ENCODE results near the gene SETX.
A peak's percentile ranks its signal among the peaks of the same experiment; 100 is the strongest.

SETX gene

GRCh38 chr9:132244582-132245455, 110.0 kb downstream of the SETX start:
- TF ChIP-seq, protein P1, sequence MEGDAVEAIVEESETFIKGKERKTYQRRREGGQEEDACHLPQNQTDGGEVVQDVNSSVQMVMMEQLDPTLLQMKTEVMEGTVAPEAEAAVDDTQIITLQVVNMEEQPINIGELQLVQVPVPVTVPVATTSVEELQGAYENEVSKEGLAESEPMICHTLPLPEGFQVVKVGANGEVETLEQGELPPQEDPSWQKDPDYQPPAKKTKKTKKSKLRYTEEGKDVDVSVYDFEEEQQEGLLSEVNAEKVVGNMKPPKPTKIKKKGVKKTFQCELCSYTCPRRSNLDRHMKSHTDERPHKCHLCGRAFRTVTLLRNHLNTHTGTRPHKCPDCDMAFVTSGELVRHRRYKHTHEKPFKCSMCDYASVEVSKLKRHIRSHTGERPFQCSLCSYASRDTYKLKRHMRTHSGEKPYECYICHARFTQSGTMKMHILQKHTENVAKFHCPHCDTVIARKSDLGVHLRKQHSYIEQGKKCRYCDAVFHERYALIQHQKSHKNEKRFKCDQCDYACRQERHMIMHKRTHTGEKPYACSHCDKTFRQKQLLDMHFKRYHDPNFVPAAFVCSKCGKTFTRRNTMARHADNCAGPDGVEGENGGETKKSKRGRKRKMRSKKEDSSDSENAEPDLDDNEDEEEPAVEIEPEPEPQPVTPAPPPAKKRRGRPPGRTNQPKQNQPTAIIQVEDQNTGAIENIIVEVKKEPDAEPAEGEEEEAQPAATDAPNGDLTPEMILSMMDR (conservative IDR thresholded peaks at IDR 0.05; ENCODE audit: low read length) = no peak

DNA sequence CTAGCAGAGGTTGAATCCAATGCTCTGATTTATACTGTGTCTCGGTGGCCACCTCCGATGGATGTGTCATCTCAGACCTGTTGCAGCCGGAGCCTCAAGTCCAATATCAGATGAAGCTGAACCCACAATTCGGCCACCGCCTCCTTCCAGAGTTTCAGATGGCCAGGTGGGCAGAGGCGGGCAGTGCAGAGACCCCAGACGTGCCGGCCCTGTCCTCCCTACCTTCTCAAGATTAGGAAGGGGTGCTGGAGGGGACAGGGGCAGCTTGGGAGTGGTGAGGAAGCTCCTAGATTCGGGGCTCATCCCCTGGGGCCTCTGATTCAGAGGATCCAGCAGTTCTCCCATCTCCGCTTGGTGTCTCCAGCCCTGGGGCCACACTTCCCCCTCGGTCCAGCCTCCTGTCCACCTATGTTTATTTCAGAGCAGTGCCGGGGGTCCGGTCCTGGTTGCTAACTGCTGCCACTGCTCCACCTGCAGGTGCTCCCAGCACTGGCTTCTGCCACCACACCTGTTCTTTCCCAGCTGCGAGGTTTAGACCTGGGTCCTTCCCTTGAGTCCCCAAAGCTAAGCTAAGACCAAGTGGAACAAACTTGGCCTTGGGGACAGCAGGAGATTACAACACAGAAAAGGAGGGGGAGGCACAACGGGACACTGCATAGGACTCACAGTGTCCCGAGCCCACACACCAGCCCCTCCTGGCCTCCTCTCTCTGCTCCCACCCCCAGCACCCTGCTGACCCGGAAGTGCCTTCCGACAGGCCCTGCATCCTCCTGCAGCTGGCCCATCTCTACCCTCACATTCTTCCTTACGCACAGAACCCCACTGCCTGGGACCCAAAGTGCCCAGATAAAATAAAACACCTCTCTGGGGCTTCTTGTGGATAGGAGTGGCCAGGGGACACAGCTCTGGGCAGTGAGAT, 111.4 kb downstream of the SETX start:
- DNase-seq (ENCODE audit: low read depth) = no peak
- no peak overlapping the region for H3K4me3 ChIP-seq (ENCODE audit: low read length)
- TF ChIP-seq, protein P1 (conservative IDR thresholded peaks at IDR 0.05; ENCODE audit: low read length) = no peak

More at GRCh38 chr9:132244582-132245455, 110.0 kb downstream of the SETX start:
- DNase-seq (ENCODE audit: low read depth) = peak; percentile 31
- H3K4me3 ChIP-seq (ENCODE audit: low read length) = no peak overlapping the region

DNA sequence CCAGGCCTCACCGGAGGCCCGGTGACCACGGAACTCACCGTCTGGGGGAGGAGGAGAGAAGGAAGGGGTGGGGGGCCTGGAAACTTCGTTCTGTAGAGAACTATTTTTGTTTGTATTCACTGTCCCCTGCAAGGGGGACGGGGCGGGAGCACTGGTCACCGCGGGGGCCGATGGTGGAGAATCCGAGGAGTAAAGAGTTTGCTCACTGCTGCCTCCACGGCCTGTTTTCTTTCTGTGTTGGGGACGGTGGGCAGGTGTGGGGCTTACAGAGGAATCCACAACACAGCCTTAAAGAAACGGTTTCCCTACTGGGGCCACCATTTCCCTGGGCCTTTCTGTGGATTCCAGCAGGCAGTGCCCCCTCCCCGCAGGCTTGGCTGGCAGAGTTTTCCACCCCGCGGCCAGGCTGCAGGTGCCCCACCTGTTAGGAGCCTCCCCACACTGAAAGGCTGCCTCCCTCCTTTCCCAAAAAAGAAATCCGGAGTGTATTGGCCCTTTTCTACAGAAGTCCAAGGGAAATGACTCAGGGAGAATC, 112.1 kb downstream of the SETX start:
- H3K4me3 ChIP-seq (ENCODE audit: low read length) = peak overlapping the region; percentile 55
- TF ChIP-seq, protein P1 (conservative IDR thresholded peaks at IDR 0.05; ENCODE audit: low read length) = no peak
- no peak for DNase-seq (ENCODE audit: low read depth)

- DNase-seq (ENCODE audit: low read depth) = no peak
- peak overlapping the region; percentile 57 for H3K4me3 ChIP-seq (ENCODE audit: low read length)
- TF ChIP-seq, protein P1 (conservative IDR thresholded peaks at IDR 0.05; ENCODE audit: low read length) = no peak
Observed at GRCh38 chr9:132241840-132242620, 112.8 kb downstream of the SETX start.

DNA sequence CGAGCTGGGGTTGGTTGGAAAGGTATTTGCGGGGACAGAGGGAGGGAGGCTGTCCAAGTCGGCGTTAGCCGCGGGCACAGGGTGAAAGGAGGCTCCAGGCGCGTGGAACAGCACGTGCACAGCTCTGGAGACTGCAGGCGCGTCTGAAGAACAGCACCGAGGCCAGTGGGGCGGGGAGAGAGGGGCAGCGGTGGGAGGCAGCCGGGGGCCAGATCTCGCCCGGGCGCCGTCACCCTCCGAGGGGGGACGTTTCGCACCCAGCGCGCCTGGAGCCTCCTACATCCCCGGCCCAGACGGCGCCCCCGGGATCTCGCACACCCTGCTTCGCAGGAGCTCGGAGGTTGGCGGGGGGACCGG, 113.3 kb downstream of the SETX start:
- peak overlapping the region; percentile 57 for H3K4me3 ChIP-seq (ENCODE audit: low read length)
- no peak for DNase-seq (ENCODE audit: low read depth)
- TF ChIP-seq, protein P1 (conservative IDR thresholded peaks at IDR 0.05; ENCODE audit: low read length) = no peak

- peak overlapping the region; percentile 57 for H3K4me3 ChIP-seq (ENCODE audit: low read length)
- peak; percentile 74 for DNase-seq (ENCODE audit: low read depth)
- TF ChIP-seq, protein P1 (conservative IDR thresholded peaks at IDR 0.05; ENCODE audit: low read length) = no peak
Observed at GRCh38 chr9:132240841-132241482, 113.8 kb downstream of the SETX start.
